Measurements from ENCODE around the gene CETN3. TPM values are rescaled to one million over a fixed set of nuclear protein-coding genes. Genes with fewer than 3 reads are reported as not detected.

Gene CETN3
- 22.8 TPM for total RNA-seq

- FAIRE-seq = peak; percentile 68
- peak; percentile 62 to 74 for DNase-seq (ENCODE audit: low spot score in 2 of 2)
Measured at GRCh38 chr5:90409318-90410177, at the start of gene CETN3. Gene CETN3, minus strand, starts transcription at chr5:90409756. Its CDS starts 95 bp downstream, at chr5:90409661.

- FAIRE-seq (no peak), DNase-seq (ENCODE audit: low spot score in 2 of 2) (no peak)
Measured at GRCh38 chr5:90446961-90447360, 37.4 kb upstream of the CETN3 start.

GRCh38 chr5:90440644-90441043 lies 31.1 kb upstream of the CETN3 start:
- no peak for FAIRE-seq

GRCh38 chr5:90438100-90438499 lies 28.5 kb upstream of the CETN3 start:
- no peak for FAIRE-seq
- no peak for DNase-seq (ENCODE audit: low spot score in 2 of 2)

More at GRCh38 chr5:90440644-90441043, 31.1 kb upstream of the CETN3 start:
- no peak for DNase-seq (ENCODE audit: low spot score in 2 of 2)

- FAIRE-seq = no peak
- no peak for DNase-seq (ENCODE audit: low spot score in 2 of 2)
Measured at GRCh38 chr5:90437663-90438062, 28.1 kb upstream of the CETN3 start.

- FAIRE-seq (no peak), DNase-seq (ENCODE audit: low spot score in 2 of 2) (no peak)
Measured at GRCh38 chr5:90434116-90434714, 24.7 kb upstream of the CETN3 start.

- DNase-seq (ENCODE audit: low spot score in 2 of 2) (no peak), FAIRE-seq (no peak)
Measured at GRCh38 chr5:90424245-90424644, 14.7 kb upstream of the CETN3 start.

- DNase-seq (ENCODE audit: low spot score in 2 of 2) = no peak
Measured at GRCh38 chr5:90421136-90421535, 11.6 kb upstream of the CETN3 start.

GRCh38 chr5:90418214-90418613 lies 8.7 kb upstream of the CETN3 start:
- no peak for DNase-seq (ENCODE audit: low spot score in 2 of 2)

More at GRCh38 chr5:90421136-90421535, 11.6 kb upstream of the CETN3 start:
- no peak for FAIRE-seq

GRCh38 chr5:90410178-90410762 lies 714 bp upstream of the CETN3 start:
- DNase-seq (ENCODE audit: low spot score in 2 of 2) (no peak), FAIRE-seq (no peak)

More at GRCh38 chr5:90418214-90418613, 8.7 kb upstream of the CETN3 start:
- no peak for FAIRE-seq

- FAIRE-seq (no peak), DNase-seq (ENCODE audit: low spot score in 2 of 2) (no peak)
Measured at GRCh38 chr5:90408571-90409317, 812 bp downstream of the CETN3 start.

GRCh38 chr5:90406466-90406865 lies 3.1 kb downstream of the CETN3 start:
- DNase-seq (ENCODE audit: low spot score in 2 of 2) = no peak

GRCh38 chr5:90402521-90403255 lies 6.9 kb downstream of the CETN3 start:
- FAIRE-seq (no peak), DNase-seq (ENCODE audit: low spot score in 2 of 2) (no peak)

More at GRCh38 chr5:90406466-90406865, 3.1 kb downstream of the CETN3 start:
- no peak for FAIRE-seq

GRCh38 chr5:90399251-90399650 lies 10.3 kb downstream of the CETN3 start:
- DNase-seq (ENCODE audit: low spot score in 2 of 2) (no peak), FAIRE-seq (no peak)

GRCh38 chr5:90398726-90399125 lies 10.8 kb downstream of the CETN3 start:
- DNase-seq (ENCODE audit: low spot score in 2 of 2) (no peak), FAIRE-seq (no peak)

- DNase-seq (ENCODE audit: low spot score in 2 of 2) (no peak), FAIRE-seq (no peak)
Measured at GRCh38 chr5:90395005-90395404, 14.6 kb downstream of the CETN3 start.

- FAIRE-seq = no peak
- DNase-seq (ENCODE audit: low spot score in 2 of 2) = no peak
Measured at GRCh38 chr5:90390928-90391327, 18.6 kb downstream of the CETN3 start.

- FAIRE-seq (no peak), DNase-seq (ENCODE audit: low spot score in 2 of 2) (no peak)
Measured at GRCh38 chr5:90390326-90390725, 19.2 kb downstream of the CETN3 start.

- no peak for DNase-seq (ENCODE audit: low spot score in 2 of 2)
- no peak for FAIRE-seq
Measured at GRCh38 chr5:90387508-90387907, 22.0 kb downstream of the CETN3 start.

All from frontal cortex (tissue), 4 donors.